Measurements from ENCODE around the gene MED20.
A peak's percentile ranks its signal among the peaks of the same experiment; 100 is the strongest.

The MED20 gene

GRCh38 chr6:41932378-41932777 is 11.4 kb upstream of the MED20 start:
- no peaks in the 10 kb centered on the region for H3K27me3 ChIP-seq (ENCODE audit: insufficient read depth, low read length)
- no peaks in the 10 kb centered on the region for H3K9me3 ChIP-seq (ENCODE audit: insufficient read depth, low read depth, low read length)
- H3K4me1 ChIP-seq (ENCODE audit: insufficient read depth, low read length) = no peaks in the 10 kb centered on the region
- H3K36me3 ChIP-seq (ENCODE audit: insufficient read depth, low read length) = peaks cover 84% of the 10 kb centered on the region
- H3K27ac ChIP-seq (ENCODE audit: low read depth, low read length) = no peak overlapping the region
- no peak overlapping the region for H3K9ac ChIP-seq (ENCODE audit: low read depth, low read length)
- WGBS = 96% methylated on average over 15 of the region's 15 CpGs
- no peak overlapping the region for H3K4me3 ChIP-seq (ENCODE audit: low read length)

GRCh38 chr6:41931792-41932191 is 10.9 kb upstream of the MED20 start:
- H3K4me1 ChIP-seq (ENCODE audit: insufficient read depth, low read length) = no peaks in the 10 kb centered on the region
- no peak overlapping the region for H3K27ac ChIP-seq (ENCODE audit: low read depth, low read length)
- peaks cover 90% of the 10 kb centered on the region for H3K36me3 ChIP-seq (ENCODE audit: insufficient read depth, low read length)
- no peaks in the 10 kb centered on the region for H3K9me3 ChIP-seq (ENCODE audit: insufficient read depth, low read depth, low read length)
- no peaks in the 10 kb centered on the region for H3K27me3 ChIP-seq (ENCODE audit: insufficient read depth, low read length)
- H3K4me3 ChIP-seq (ENCODE audit: low read length) = no peak overlapping the region
- WGBS = 89% methylated on average over 2 of the region's 2 CpGs
- no peak overlapping the region for H3K9ac ChIP-seq (ENCODE audit: low read depth, low read length)

DNA sequence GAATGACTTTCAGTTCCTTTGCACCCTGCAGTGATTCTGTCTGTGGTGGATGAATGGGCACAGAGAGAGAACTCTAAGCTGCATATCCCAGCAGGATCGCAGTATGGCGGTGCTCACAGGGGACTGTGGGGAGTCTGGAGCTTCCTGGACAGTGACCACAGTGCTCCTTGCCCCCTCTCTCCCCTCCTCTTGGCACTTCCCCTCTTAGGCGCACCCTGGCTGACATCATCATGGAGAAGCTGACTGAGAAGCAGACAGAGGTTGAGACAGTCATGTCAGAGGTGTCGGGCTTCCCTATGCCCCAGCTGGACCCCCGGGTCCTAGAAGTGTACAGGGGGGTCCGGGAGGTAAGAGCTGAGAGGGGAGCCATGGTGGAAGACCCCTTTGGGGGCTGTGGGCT is 9.0 kb upstream of the MED20 start:
- 96% methylated on average over 6 of the region's 6 CpGs for WGBS
- H3K4me1 ChIP-seq (ENCODE audit: insufficient read depth, low read length) = no peaks in the 10 kb centered on the region
- H3K36me3 ChIP-seq (ENCODE audit: insufficient read depth, low read length) = peaks cover 93% of the 10 kb centered on the region

GRCh38 chr6:41927253-41927652 is 6.3 kb upstream of the MED20 start:
- no peaks in the 10 kb centered on the region for H3K27me3 ChIP-seq (ENCODE audit: insufficient read depth, low read length)

More for the DNA sequence above, 9.0 kb upstream of the MED20 start:
- Histone ChIP-seq H3K4me3 (ENCODE audit: low read length) (no peak overlapping the region), H3K27ac (ENCODE audit: low read depth, low read length) (no peak overlapping the region), H3K9me3 (ENCODE audit: insufficient read depth, low read depth, low read length) (no peaks in the 10 kb centered on the region), H3K9ac (ENCODE audit: low read depth, low read length) (no peak overlapping the region), H3K27me3 (ENCODE audit: insufficient read depth, low read length) (no peaks in the 10 kb centered on the region)

GRCh38 chr6:41922154-41922553 is 1.2 kb upstream of the MED20 start:
- Histone ChIP-seq H3K27ac (ENCODE audit: low read depth, low read length) (peak overlapping the region; percentile 93; the same call in 1 of the 2 replicates), H3K36me3 (ENCODE audit: insufficient read depth, low read length) (peaks cover 28% of the 10 kb centered on the region), H3K27me3 (ENCODE audit: insufficient read depth, low read length) (no peaks in the 10 kb centered on the region), H3K9ac (ENCODE audit: low read depth, low read length) (peak overlapping the region; percentile 89), H3K4me1 (ENCODE audit: insufficient read depth, low read length) (peaks cover 12% of the 10 kb centered on the region), H3K4me3 (ENCODE audit: low read length) (peak overlapping the region; percentile 78), H3K9me3 (ENCODE audit: insufficient read depth, low read depth, low read length) (no peaks in the 10 kb centered on the region)
- WGBS = 12% methylated on average over 7 of the region's 7 CpGs

More at GRCh38 chr6:41927253-41927652, 6.3 kb upstream of the MED20 start:
- H3K9me3 ChIP-seq (ENCODE audit: insufficient read depth, low read depth, low read length) = no peaks in the 10 kb centered on the region
- H3K27ac ChIP-seq (ENCODE audit: low read depth, low read length) = no peak overlapping the region
- H3K9ac ChIP-seq (ENCODE audit: low read depth, low read length) = no peak overlapping the region
- H3K4me3 ChIP-seq (ENCODE audit: low read length) = no peak overlapping the region
- H3K36me3 ChIP-seq (ENCODE audit: insufficient read depth, low read length) = peaks cover 79% of the 10 kb centered on the region
- WGBS = 95% methylated on average over 6 of the region's 6 CpGs
- H3K4me1 ChIP-seq (ENCODE audit: insufficient read depth, low read length) = peaks cover 7% of the 10 kb centered on the region; the same call in 1 of the 2 replicates

GRCh38 chr6:41921712-41921998 is 716 bp upstream of the MED20 start:
- Histone ChIP-seq H3K4me3 (ENCODE audit: low read length) (peak overlapping the region; percentile 78), H3K4me1 (ENCODE audit: insufficient read depth, low read length) (peaks cover 12% of the 10 kb centered on the region), H3K9me3 (ENCODE audit: insufficient read depth, low read depth, low read length) (no peaks in the 10 kb centered on the region), H3K36me3 (ENCODE audit: insufficient read depth, low read length) (peaks cover 26% of the 10 kb centered on the region), H3K9ac (ENCODE audit: low read depth, low read length) (peak overlapping the region; percentile 89), H3K27me3 (ENCODE audit: insufficient read depth, low read length) (no peaks in the 10 kb centered on the region), H3K27ac (ENCODE audit: low read depth, low read length) (peak overlapping the region; percentile 93)
- WGBS = under 1% methylated on average over 20 of the region's 20 CpGs

GRCh38 chr6:41917528-41917927 is 3.4 kb downstream of the MED20 start:
- H3K27me3 ChIP-seq (ENCODE audit: insufficient read depth, low read length) = no peaks in the 10 kb centered on the region
- 80% methylated on average over 4 of the region's 4 CpGs for WGBS
- peaks cover 7% of the 10 kb centered on the region for H3K4me1 ChIP-seq (ENCODE audit: insufficient read depth, low read length)
- H3K9me3 ChIP-seq (ENCODE audit: insufficient read depth, low read depth, low read length) = no peaks in the 10 kb centered on the region
- no peak overlapping the region for H3K4me3 ChIP-seq (ENCODE audit: low read length)
- no peak overlapping the region for H3K27ac ChIP-seq (ENCODE audit: low read depth, low read length)
- peaks cover 37% of the 10 kb centered on the region for H3K36me3 ChIP-seq (ENCODE audit: insufficient read depth, low read length)
- H3K9ac ChIP-seq (ENCODE audit: low read depth, low read length) = no peak overlapping the region

GRCh38 chr6:41914869-41915530 is 5.9 kb downstream of the MED20 start:
- H3K4me1 ChIP-seq (ENCODE audit: insufficient read depth, low read length) = peaks cover 1% of the 10 kb centered on the region
- H3K4me3 ChIP-seq (ENCODE audit: low read length) = no peak overlapping the region
- no peaks in the 10 kb centered on the region for H3K9me3 ChIP-seq (ENCODE audit: insufficient read depth, low read depth, low read length)
- no peak overlapping the region for H3K27ac ChIP-seq (ENCODE audit: low read depth, low read length)
- no peaks in the 10 kb centered on the region for H3K27me3 ChIP-seq (ENCODE audit: insufficient read depth, low read length)
- H3K36me3 ChIP-seq (ENCODE audit: insufficient read depth, low read length) = peaks cover 43% of the 10 kb centered on the region
- no peak overlapping the region for H3K9ac ChIP-seq (ENCODE audit: low read depth, low read length)
- WGBS = 98% methylated on average over 4 of the region's 4 CpGs

GRCh38 chr6:41914343-41914742 is 6.6 kb downstream of the MED20 start:
- H3K27ac ChIP-seq (ENCODE audit: low read depth, low read length) = no peak overlapping the region
- no peaks in the 10 kb centered on the region for H3K9me3 ChIP-seq (ENCODE audit: insufficient read depth, low read depth, low read length)
- WGBS = 95% methylated on average over 2 of the region's 2 CpGs
- H3K4me1 ChIP-seq (ENCODE audit: insufficient read depth, low read length) = no peaks in the 10 kb centered on the region
- H3K4me3 ChIP-seq (ENCODE audit: low read length) = no peak overlapping the region
- H3K36me3 ChIP-seq (ENCODE audit: insufficient read depth, low read length) = peaks cover 47% of the 10 kb centered on the region
- H3K27me3 ChIP-seq (ENCODE audit: insufficient read depth, low read length) = no peaks in the 10 kb centered on the region
- no peak overlapping the region for H3K9ac ChIP-seq (ENCODE audit: low read depth, low read length)

GRCh38 chr6:41909727-41910126 is 11.2 kb downstream of the MED20 start:
- H3K27ac ChIP-seq (ENCODE audit: low read depth, low read length) = no peak overlapping the region
- peaks cover 74% of the 10 kb centered on the region for H3K36me3 ChIP-seq (ENCODE audit: insufficient read depth, low read length)
- no peak overlapping the region for H3K4me3 ChIP-seq (ENCODE audit: low read length)
- H3K27me3 ChIP-seq (ENCODE audit: insufficient read depth, low read length) = no peaks in the 10 kb centered on the region
- no peaks in the 10 kb centered on the region for H3K9me3 ChIP-seq (ENCODE audit: insufficient read depth, low read depth, low read length)
- H3K4me1 ChIP-seq (ENCODE audit: insufficient read depth, low read length) = no peaks in the 10 kb centered on the region
- H3K9ac ChIP-seq (ENCODE audit: low read depth, low read length) = no peak overlapping the region
- WGBS = no CpG with 5 or more reads among the region's 1 CpG

- Histone ChIP-seq H3K4me1 (ENCODE audit: insufficient read depth, low read length) (no peaks in the 10 kb centered on the region), H3K36me3 (ENCODE audit: insufficient read depth, low read length) (peaks cover 38% of the 10 kb centered on the region), H3K27ac (ENCODE audit: low read depth, low read length) (no peak overlapping the region), H3K27me3 (ENCODE audit: insufficient read depth, low read length) (no peaks in the 10 kb centered on the region), H3K9me3 (ENCODE audit: insufficient read depth, low read depth, low read length) (no peaks in the 10 kb centered on the region), H3K4me3 (ENCODE audit: low read length) (no peak overlapping the region), H3K9ac (ENCODE audit: low read depth, low read length) (no peak overlapping the region)
- WGBS = 92% methylated on average over 1 of the region's 1 CpG
Measured at GRCh38 chr6:41901882-41902519, 18.9 kb downstream of the MED20 start.
